ENCODE results near the gene NLRP12.

DNA sequence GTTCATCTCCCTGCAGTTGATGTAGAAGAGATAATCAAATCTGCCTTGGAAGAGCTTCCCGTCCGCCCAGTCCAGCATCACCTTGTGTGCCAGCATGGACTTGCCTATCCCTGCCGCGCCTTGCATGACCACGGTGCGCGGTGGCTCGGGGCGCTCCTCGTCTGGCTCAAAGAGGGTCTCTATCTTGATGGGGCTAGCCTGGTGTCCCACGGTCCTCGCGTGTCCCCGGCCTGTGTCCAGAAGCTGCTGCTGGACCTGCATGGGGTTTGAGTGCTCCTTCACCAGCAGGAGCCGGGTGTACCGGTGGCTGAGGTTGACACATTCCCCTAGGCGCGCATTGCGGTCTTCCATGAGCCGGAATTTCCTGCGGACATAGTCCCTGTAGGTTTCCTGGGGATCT lies 13.2 kb downstream of the NLRP12 start:
- TF ChIP-seq ZBTB20 (tag by site-specific recombination; IDR thresholded peaks at IDR 0.05): no peak
- TF ChIP-seq, protein P1, sequence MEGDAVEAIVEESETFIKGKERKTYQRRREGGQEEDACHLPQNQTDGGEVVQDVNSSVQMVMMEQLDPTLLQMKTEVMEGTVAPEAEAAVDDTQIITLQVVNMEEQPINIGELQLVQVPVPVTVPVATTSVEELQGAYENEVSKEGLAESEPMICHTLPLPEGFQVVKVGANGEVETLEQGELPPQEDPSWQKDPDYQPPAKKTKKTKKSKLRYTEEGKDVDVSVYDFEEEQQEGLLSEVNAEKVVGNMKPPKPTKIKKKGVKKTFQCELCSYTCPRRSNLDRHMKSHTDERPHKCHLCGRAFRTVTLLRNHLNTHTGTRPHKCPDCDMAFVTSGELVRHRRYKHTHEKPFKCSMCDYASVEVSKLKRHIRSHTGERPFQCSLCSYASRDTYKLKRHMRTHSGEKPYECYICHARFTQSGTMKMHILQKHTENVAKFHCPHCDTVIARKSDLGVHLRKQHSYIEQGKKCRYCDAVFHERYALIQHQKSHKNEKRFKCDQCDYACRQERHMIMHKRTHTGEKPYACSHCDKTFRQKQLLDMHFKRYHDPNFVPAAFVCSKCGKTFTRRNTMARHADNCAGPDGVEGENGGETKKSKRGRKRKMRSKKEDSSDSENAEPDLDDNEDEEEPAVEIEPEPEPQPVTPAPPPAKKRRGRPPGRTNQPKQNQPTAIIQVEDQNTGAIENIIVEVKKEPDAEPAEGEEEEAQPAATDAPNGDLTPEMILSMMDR (tag by site-specific recombination; IDR thresholded peaks at IDR 0.05): no peak
- TF ChIP-seq ZBTB21 (tag by site-specific recombination; IDR thresholded peaks at IDR 0.05): no peak
